H9 (cell line): ENCODE measurements around the gene LPCAT3. TPM values are rescaled to one million over a fixed set of nuclear protein-coding genes. Genes with fewer than 3 reads are reported as not detected.

Source experiments
- DNase-seq: peaks from one replicate; pipeline ENCODE4 v3.0.0-alpha.2; 2017
- H2AFZ ChIP-seq: one replicate; pipeline ENCODE4 v1.6.1; 2013; ENCODE audit warnings: mild to moderate bottlenecking, low read length, control low read depth, moderate library complexity
- H2AK5ac ChIP-seq: 2 replicates; pipeline ENCODE4 v1.6.1; 2013; ENCODE audit warnings: low read length, control low read depth, mixed read lengths; ENCODE audit not compliant: insufficient read length
- H2BK120ac ChIP-seq: one replicate; pipeline ENCODE4 v1.6.1; 2013; ENCODE audit warnings: low read depth, mild to moderate bottlenecking, low read length, control low read depth, inconsistent platforms; ENCODE audit not compliant: poor library complexity, severe bottlenecking
- H2BK12ac ChIP-seq: 2 replicates; pipeline ENCODE4 v1.6.1; 2013; ENCODE audit warnings: low read length, control low read depth, mixed read lengths, low read depth; ENCODE audit not compliant: insufficient read length
- H2BK15ac ChIP-seq: 2 replicates; pipeline ENCODE4 v1.6.1; 2013; ENCODE audit warnings: low read depth, low read length, control low read depth
- H2BK20ac ChIP-seq: one replicate; pipeline ENCODE4 v1.6.1; 2013; ENCODE audit warnings: low read depth, mild to moderate bottlenecking, low read length, control low read depth, inconsistent platforms; ENCODE audit not compliant: poor library complexity, severe bottlenecking
- H2BK5ac ChIP-seq: 2 replicates; pipeline ENCODE4 v1.6.1; 2013; ENCODE audit warnings: low read length, control low read depth, mixed read lengths; ENCODE audit not compliant: insufficient read length
- H3K14ac ChIP-seq: 2 replicates; pipeline ENCODE4 v1.6.1; 2013; ENCODE audit warnings: low read length, control low read depth; ENCODE audit not compliant: insufficient read depth
- H3K18ac ChIP-seq: 2 replicates; pipeline ENCODE4 v1.6.1; 2013; ENCODE audit warnings: low read depth, mild to moderate bottlenecking, mixed read lengths, low read length, control low read depth; ENCODE audit not compliant: insufficient read length
- H3K23ac ChIP-seq: 2 replicates; pipeline ENCODE4 v1.6.1; 2013; ENCODE audit warnings: low read length, control low read depth, mixed read lengths, low read depth; ENCODE audit not compliant: insufficient read length
- H3K23me2 ChIP-seq: 2 replicates; pipeline ENCODE4 v1.6.1; 2013; ENCODE audit warnings: low read depth, mild to moderate bottlenecking, mixed read lengths, low read length, control low read depth; ENCODE audit not compliant: insufficient read length, poor library complexity, severe bottlenecking
- H3K27ac ChIP-seq: 2 replicates; pipeline ENCODE4 v1.5.1; 2013; ENCODE audit warnings: low read length, control low read depth, mixed read lengths, low read depth; ENCODE audit not compliant: insufficient read length
- H3K27me3 ChIP-seq: 2 replicates; pipeline ENCODE4 v1.6.1; 2013; ENCODE audit warnings: low read length, control low read depth, inconsistent platforms; ENCODE audit not compliant: insufficient read depth
- H3K4ac ChIP-seq: 2 replicates; pipeline ENCODE4 v1.6.1; 2013; ENCODE audit warnings: low read depth, mild to moderate bottlenecking, control low read depth, inconsistent platforms, low read length, moderate library complexity
- H3K4me1 ChIP-seq: 2 replicates; pipeline ENCODE4 v1.6.1; 2013; ENCODE audit warnings: low read length, control low read depth, inconsistent platforms; ENCODE audit not compliant: insufficient read depth
- H3K4me2 ChIP-seq: 2 replicates; pipeline ENCODE4 v1.6.1; 2013; ENCODE audit warnings: low read length, control low read depth, mixed read lengths; ENCODE audit not compliant: insufficient read length, insufficient read depth
- H3K56ac ChIP-seq: 2 replicates; pipeline ENCODE4 v1.6.1; 2013; ENCODE audit warnings: low read depth, mild to moderate bottlenecking, mixed read lengths, low read length, control low read depth; ENCODE audit not compliant: insufficient read length
- H3K79me1 ChIP-seq: 2 replicates; pipeline ENCODE4 v1.6.1; 2013; ENCODE audit warnings: low read depth, mild to moderate bottlenecking, moderate library complexity, low read length, control low read depth, inconsistent platforms; ENCODE audit not compliant: insufficient read depth, poor library complexity, severe bottlenecking
- H3K79me2 ChIP-seq: 2 replicates; pipeline ENCODE4 v1.6.1; 2013; ENCODE audit warnings: low read length, control low read depth, inconsistent platforms; ENCODE audit not compliant: insufficient read depth
- H3K9ac ChIP-seq: 2 replicates; pipeline ENCODE4 v1.6.1; 2013; ENCODE audit warnings: low read length, control low read depth, mixed read lengths; ENCODE audit not compliant: insufficient read length; ENCODE audit errors: extremely low read depth
- H3K9me3 ChIP-seq: one replicate; pipeline ENCODE4 v1.6.1; 2013; ENCODE audit warnings: low read depth, low read length, inconsistent platforms; ENCODE audit not compliant: control insufficient read depth
- H3T11ph ChIP-seq: one replicate; pipeline ENCODE4 v1.6.1; 2013; ENCODE audit warnings: mild to moderate bottlenecking, low read length, control low read depth, inconsistent platforms
- H4K20me1 ChIP-seq: one replicate; pipeline ENCODE4 v1.6.1; 2013; ENCODE audit not compliant: control insufficient read depth, insufficient read length, insufficient read depth
- H4K5ac ChIP-seq: 2 replicates; pipeline ENCODE4 v1.6.1; 2013; ENCODE audit warnings: low read depth, mild to moderate bottlenecking, mixed read lengths, low read length, control low read depth; ENCODE audit not compliant: insufficient read length
- H4K8ac ChIP-seq: replicated peaks from 2 replicates; pipeline ENCODE4 v1.6.1; 2013; ENCODE audit warnings: low read length, control low read depth, mixed read lengths, low read depth; ENCODE audit not compliant: insufficient read length
- H4K91ac ChIP-seq: 2 replicates; pipeline ENCODE4 v1.6.1; 2013; ENCODE audit warnings: low read depth, mild to moderate bottlenecking, moderate library complexity, mixed read lengths, low read length, control low read depth; ENCODE audit not compliant: insufficient read length
- H3K27ac Mint-ChIP-seq, 3 experiments: 2 replicates in 2 of 3; 3 replicates in 1 of 3; pipeline ENCODE4 v1.8.0; 2020 to 2021; ENCODE audit warnings: mixed read lengths in 3 of 3, mild to moderate bottlenecking in 1 of 3, moderate library complexity in 1 of 3
- H3K27me3 Mint-ChIP-seq: 2 replicates; pipeline ENCODE4 v1.8.0; 2021; ENCODE audit warnings: low read depth, mild to moderate bottlenecking, moderate library complexity, mixed read lengths
- H3K36me3 Mint-ChIP-seq, 3 experiments: 2 replicates in 2 of 3; 3 replicates in 1 of 3; pipeline ENCODE4 v1.8.0; 2020 to 2021; ENCODE audit warnings: low read depth in 3 of 3, mixed read lengths in 3 of 3; ENCODE audit not compliant: insufficient read depth in 1 of 3
- H3K4me1 Mint-ChIP-seq, 2 experiments: 2 replicates each; pipeline ENCODE4 v1.8.0; 2020; ENCODE audit warnings: mixed read lengths in 2 of 2
- H3K4me3 Mint-ChIP-seq, 2 experiments: 2 replicates in 1 of 2; 3 replicates in 1 of 2; pipeline ENCODE4 v1.8.0; 2020 to 2021; ENCODE audit warnings: mild to moderate bottlenecking in 2 of 2, mixed read lengths in 2 of 2, moderate library complexity in 1 of 2
- H3K9me3 Mint-ChIP-seq, 2 experiments: 2 replicates in 1 of 2; 3 replicates in 1 of 2; pipeline ENCODE4 v1.8.0; 2020; ENCODE audit warnings: mild to moderate bottlenecking in 2 of 2, mixed read lengths in 2 of 2, moderate library complexity in 1 of 2
- whole genome bisulfite sequencing: extraction: QIAGEN DNeasy Blood & Tissue Kit; methylation state at CpG from one replicate; pipeline ENCODE4 v1.1.7; 2013; ENCODE audit warnings: missing lambda C conversion rate, low lambda C conversion rate, mixed read lengths; ENCODE audit not compliant: insufficient read length; ENCODE audit errors: extremely low coverage; 5-methylcytosine and 5-hydroxymethylcytosine counted together
- total RNA-seq: library from RNA; stranded (reverse); gene quantifications from 2 replicates; pipeline ENCODE4 v1.2.1, GENCODE V29; 2021
- TF ChIP-seq, protein P1 (sequence below): fragments of 200-600 bp; sonication (generic); conservative IDR thresholded peaks from 3 replicates; pipeline ENCODE4 v1.8.0; 2021; ENCODE audit warnings: antibody characterized with exemption, mild to moderate bottlenecking

LPCAT3 gene
- total RNA-seq, 1 experiment from 2014 or later: 47.7 TPM

GRCh38 chr12:7005311-7005710, 13.0 kb downstream of the LPCAT3 start:
- no peaks in the 10 kb centered on the region for H3K27me3 ChIP-seq
- H3T11ph ChIP-seq: no peak overlapping the region
- H3K56ac ChIP-seq: no peak overlapping the region
- no peak overlapping the region for H4K8ac ChIP-seq
- H2BK20ac ChIP-seq: no peak overlapping the region
- H3K79me1 ChIP-seq: no peaks in the 10 kb centered on the region
- no peaks in the 10 kb centered on the region for H3K9me3 ChIP-seq
- TF ChIP-seq, protein P1, sequence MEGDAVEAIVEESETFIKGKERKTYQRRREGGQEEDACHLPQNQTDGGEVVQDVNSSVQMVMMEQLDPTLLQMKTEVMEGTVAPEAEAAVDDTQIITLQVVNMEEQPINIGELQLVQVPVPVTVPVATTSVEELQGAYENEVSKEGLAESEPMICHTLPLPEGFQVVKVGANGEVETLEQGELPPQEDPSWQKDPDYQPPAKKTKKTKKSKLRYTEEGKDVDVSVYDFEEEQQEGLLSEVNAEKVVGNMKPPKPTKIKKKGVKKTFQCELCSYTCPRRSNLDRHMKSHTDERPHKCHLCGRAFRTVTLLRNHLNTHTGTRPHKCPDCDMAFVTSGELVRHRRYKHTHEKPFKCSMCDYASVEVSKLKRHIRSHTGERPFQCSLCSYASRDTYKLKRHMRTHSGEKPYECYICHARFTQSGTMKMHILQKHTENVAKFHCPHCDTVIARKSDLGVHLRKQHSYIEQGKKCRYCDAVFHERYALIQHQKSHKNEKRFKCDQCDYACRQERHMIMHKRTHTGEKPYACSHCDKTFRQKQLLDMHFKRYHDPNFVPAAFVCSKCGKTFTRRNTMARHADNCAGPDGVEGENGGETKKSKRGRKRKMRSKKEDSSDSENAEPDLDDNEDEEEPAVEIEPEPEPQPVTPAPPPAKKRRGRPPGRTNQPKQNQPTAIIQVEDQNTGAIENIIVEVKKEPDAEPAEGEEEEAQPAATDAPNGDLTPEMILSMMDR: no peak
- H4K5ac ChIP-seq: no peak overlapping the region
- no peak overlapping the region for H2BK5ac ChIP-seq
- no peak overlapping the region for H2AFZ ChIP-seq
- peaks cover 4 to 12% (median 5%) of the 10 kb centered on the region in 3 experiments; a peak in 5 of 7 replicates for H3K36me3 Mint-ChIP-seq
- no peak overlapping the region for H3K14ac ChIP-seq
- no peak for DNase-seq
- no peaks in the 10 kb centered on the region for H3K79me2 ChIP-seq
- no peaks in the 10 kb centered on the region for H3K4me1 ChIP-seq
- H3K4me1 Mint-ChIP-seq: no peaks in the 10 kb centered on the region
- no peak overlapping the region for H3K18ac ChIP-seq
- no peak overlapping the region for H2AK5ac ChIP-seq
- no peak overlapping the region for H3K4me2 ChIP-seq
- no peaks in the 10 kb centered on the region for H4K20me1 ChIP-seq
- no peaks in the 10 kb centered on the region for H3K9me3 Mint-ChIP-seq
- no peak overlapping the region for H2BK15ac ChIP-seq
- H2BK120ac ChIP-seq: no peak overlapping the region
- H3K4me3 Mint-ChIP-seq: no peak overlapping the region
- H3K4ac ChIP-seq: no peak overlapping the region
- H3K27ac Mint-ChIP-seq: no peak overlapping the region
- no CpG with 5 or more reads among the region's 2 CpGs for WGBS
- H3K27me3 Mint-ChIP-seq: no peaks in the 10 kb centered on the region
- H3K27ac ChIP-seq: no peak overlapping the region
- H2BK12ac ChIP-seq: no peak overlapping the region
- no peak overlapping the region for H3K23ac ChIP-seq
- no peaks in the 10 kb centered on the region for H3K23me2 ChIP-seq
- no peak overlapping the region for H4K91ac ChIP-seq
- H3K9ac ChIP-seq: no peak overlapping the region
